Aorta (tissue), 5 donors: ENCODE measurements around the gene TMEM176A. TPM values are rescaled to one million over a fixed set of nuclear protein-coding genes. Genes with fewer than 3 reads are reported as not detected.
"Not testable (repeated sequence)": the region's sequence is repeated elsewhere in the genome, so short reads cannot be mapped to it uniquely, and the experiment has no call there.

Source experiments
- ATAC-seq: fragments of 200-7000 bp; cut with Tn5 transposase; one replicate; pipeline ENCODE4 v1.9.1; 2022; ENCODE audit warnings: moderate library complexity; ENCODE audit not compliant: low FRiP score
- DNase-seq, 2 donors: peaks; one replicate each; pipeline ENCODE4 v3.0.0-alpha.2; 2020
- H3K27ac ChIP-seq, 2 donors: one replicate each; pipeline ENCODE4 v1.5.1; 2013; ENCODE audit warnings: low read length in 2 of 2, mild to moderate bottlenecking in 2 of 2, moderate library complexity in 2 of 2, control low read depth in 1 of 2, inconsistent platforms in 1 of 2, low read depth in 1 of 2
- H3K27me3 ChIP-seq, 2 donors: one replicate each; pipeline ENCODE4 v1.6.1; 2013; ENCODE audit warnings: control low read depth in 1 of 2, low read length in 1 of 2, mild to moderate bottlenecking in 1 of 2, moderate library complexity in 1 of 2; ENCODE audit not compliant: insufficient read depth in 2 of 2, control insufficient read depth in 1 of 2
- H3K36me3 ChIP-seq, 2 donors: one replicate each; pipeline ENCODE4 v1.6.1; 2013; ENCODE audit warnings: control low read depth in 1 of 2, low read length in 1 of 2, mild to moderate bottlenecking in 1 of 2; ENCODE audit not compliant: insufficient read depth in 2 of 2, control insufficient read depth in 1 of 2
- H3K4me1 ChIP-seq, 2 donors: one replicate each; pipeline ENCODE4 v1.6.1; 2013; ENCODE audit warnings: low read length in 2 of 2, control low read depth in 1 of 2, mild to moderate bottlenecking in 1 of 2, moderate library complexity in 1 of 2; ENCODE audit not compliant: insufficient read depth in 2 of 2, control insufficient read depth in 1 of 2
- H3K4me3 ChIP-seq, 2 donors: one replicate each; pipeline ENCODE4 v1.5.1; 2013; ENCODE audit warnings: low read length in 2 of 2, control low read depth in 1 of 2, mild to moderate bottlenecking in 1 of 2
- H3K9me3 ChIP-seq: one replicate; pipeline ENCODE4 v1.6.1; 2013; ENCODE audit warnings: mild to moderate bottlenecking, low read length; ENCODE audit not compliant: control insufficient read depth
- WGBS, 2 donors: extraction: QIAGEN DNeasy Blood & Tissue Kit; methylation state at CpG; one replicate each; pipeline ENCODE4 v1.1.7; 2013; 5-methylcytosine and 5-hydroxymethylcytosine counted together
- intact Hi-C, 2 donors: fragments of 100-400 bp; cut with DNase I; formaldehyde crosslinking; loops; one replicate each; pipeline versions ENCODE4 v1.14.2 to v1.15.0; 2022
- polyA plus RNA-seq, 2 donors: library from polyadenylated mRNA; stranded (reverse); fragments of 200-250 nt; gene quantifications; one replicate each; pipeline ENCODE4 v1.2.3, GENCODE V29; 2013
- total RNA-seq, 2 donors: library from RNA; stranded (reverse); fragmentation: NEBNext Ultra II Directional; extraction: Animal tissue kit (Norgen Biotek cat#: 25700); gene quantifications; one replicate each; pipeline ENCODE4 v1.2.1, GENCODE V29; 2021
- donor health status: healthy with polysubstance abuse.
- donor health status: Bipolar disorder and iron deficiency.
- donor health status: DM: no; HTN: no; CAD: no.
- donor health status: DM: no; HTN: no; CAD: no.
- donor health status: DM: yes; HTN: yes; CAD: no.

The TMEM176A gene
- total and polyA plus RNA-seq, 4 donors = 3.7 to 77.7 (median 37.0) TPM

DNA sequence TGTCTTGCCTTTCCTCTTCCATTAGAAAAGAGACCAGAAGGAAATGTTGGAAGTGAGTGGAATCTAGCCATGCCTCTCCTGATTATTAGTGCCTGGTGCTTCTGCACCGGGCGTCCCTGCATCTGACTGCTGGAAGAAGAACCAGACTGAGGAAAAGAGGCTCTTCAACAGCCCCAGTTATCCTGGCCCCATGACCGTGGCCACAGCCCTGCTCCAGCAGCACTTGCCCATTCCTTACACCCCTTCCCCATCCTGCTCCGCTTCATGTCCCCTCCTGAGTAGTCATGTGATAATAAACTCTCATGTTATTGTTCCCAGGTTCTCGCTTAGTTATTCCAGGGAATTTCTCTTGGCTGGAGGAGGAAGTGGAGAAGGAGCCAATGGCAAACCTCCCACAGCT is 4.2 kb downstream of the TMEM176A start:
- intact Hi-C loops = no loop called here
- Histone ChIP-seq H3K9me3 (peaks cover 10% of the 10 kb centered on the region), H3K27ac (no peak overlapping the region), H3K4me1 (no peaks in the 10 kb centered on the region), H3K4me3 (no peak overlapping the region), H3K36me3 (no peaks in the 10 kb centered on the region), H3K27me3 (peaks cover 0 to 3% of the 10 kb centered on the region in 2 donors)
- DNase-seq (no peak), ATAC-seq (no peak)
- WGBS, 2 donors = 70 to 74% methylated on average over 5 of the region's 5 CpGs

DNA sequence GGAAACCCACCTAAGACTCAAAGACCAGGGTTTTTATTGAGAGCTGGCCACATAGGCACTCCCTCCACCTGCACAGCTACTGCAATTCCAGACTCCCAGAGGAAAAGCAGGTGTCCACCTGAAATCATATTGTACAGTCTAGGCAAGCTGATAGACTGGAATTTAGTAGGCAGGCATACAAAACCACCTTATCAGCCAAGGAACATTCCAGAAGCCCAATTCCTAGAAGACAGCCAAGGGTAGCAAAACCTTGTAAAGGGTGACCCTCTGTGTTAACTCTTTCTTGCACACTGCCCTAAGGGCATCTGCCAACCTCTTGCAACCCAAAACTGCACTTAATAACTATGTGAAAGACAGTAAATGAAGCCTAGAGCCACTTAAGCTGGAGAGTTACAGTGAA is 5.3 kb downstream of the TMEM176A start:
- Histone ChIP-seq H3K4me1 (no peaks in the 10 kb centered on the region), H3K9me3 (peaks cover 10% of the 10 kb centered on the region), H3K4me3 (no peak overlapping the region), H3K27me3 (peaks cover 0 to 2% of the 10 kb centered on the region in 2 donors), H3K27ac (no peak overlapping the region), H3K36me3 (no peaks in the 10 kb centered on the region)
- intact Hi-C loops = no loop called here
- ATAC-seq (no peak), DNase-seq (no peak)

DNA sequence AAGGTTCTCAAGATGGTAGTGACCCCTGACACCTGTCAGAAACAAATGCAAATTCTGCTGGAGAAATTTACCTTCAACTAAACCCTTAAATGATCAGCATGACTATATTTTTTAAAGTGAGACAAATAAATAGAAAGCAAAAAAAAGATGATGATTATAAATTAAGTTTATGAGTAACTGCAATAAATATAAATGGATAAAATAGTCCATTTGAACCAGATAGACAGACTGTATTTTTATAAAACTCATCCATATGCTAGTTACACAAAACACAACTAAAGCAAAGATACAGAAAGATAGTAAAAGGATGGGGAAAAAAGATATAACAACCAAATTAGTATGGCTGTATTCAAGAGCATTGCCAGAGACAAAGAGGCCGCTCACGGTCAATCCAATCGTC is 5.9 kb downstream of the TMEM176A start:
- no peaks in the 10 kb centered on the region for H3K36me3 ChIP-seq
- H3K4me3 ChIP-seq = no peak overlapping the region
- peaks cover 0 to 1% of the 10 kb centered on the region in 2 donors for H3K27me3 ChIP-seq
- no peaks in the 10 kb centered on the region for H3K4me1 ChIP-seq
- peaks cover 10% of the 10 kb centered on the region for H3K9me3 ChIP-seq
- intact Hi-C loops = no loop called here
- no peak overlapping the region for H3K27ac ChIP-seq
- WGBS, 2 donors = 97% methylated on average over 3 of the region's 3 CpGs
- DNase-seq (no peak), ATAC-seq (no peak)

DNA sequence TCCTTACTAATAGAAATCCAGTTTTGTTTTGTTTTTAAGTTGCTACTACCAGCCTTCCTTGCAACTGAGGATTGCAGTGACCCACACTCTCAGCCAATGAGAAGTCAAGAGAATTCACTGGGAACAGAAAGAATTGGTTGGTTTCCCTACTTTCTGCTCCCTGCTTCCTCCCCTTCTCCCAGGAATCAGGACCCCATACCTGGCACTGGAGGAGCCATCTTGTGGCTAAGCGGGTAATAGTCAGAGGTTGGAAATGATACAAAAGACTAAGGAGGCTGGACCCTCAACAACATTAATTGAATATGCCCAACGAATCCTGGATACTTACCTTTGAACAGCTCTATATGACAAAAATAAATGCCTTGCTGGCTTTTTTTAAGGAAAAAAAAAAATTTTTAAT is 6.3 kb downstream of the TMEM176A start:
- no peaks in the 10 kb centered on the region for H3K36me3 ChIP-seq
- intact Hi-C loops = no loop called here
- DNase-seq (no peak), ATAC-seq (no peak)
- H3K4me1 ChIP-seq = no peaks in the 10 kb centered on the region
- no peak overlapping the region for H3K4me3 ChIP-seq
- WGBS, 2 donors = 73 to 82% methylated on average over 2 of the region's 2 CpGs
- H3K27ac ChIP-seq = no peak overlapping the region
- peaks cover 10% of the 10 kb centered on the region for H3K9me3 ChIP-seq
- peaks cover 0 to 1% of the 10 kb centered on the region in 2 donors for H3K27me3 ChIP-seq

DNA sequence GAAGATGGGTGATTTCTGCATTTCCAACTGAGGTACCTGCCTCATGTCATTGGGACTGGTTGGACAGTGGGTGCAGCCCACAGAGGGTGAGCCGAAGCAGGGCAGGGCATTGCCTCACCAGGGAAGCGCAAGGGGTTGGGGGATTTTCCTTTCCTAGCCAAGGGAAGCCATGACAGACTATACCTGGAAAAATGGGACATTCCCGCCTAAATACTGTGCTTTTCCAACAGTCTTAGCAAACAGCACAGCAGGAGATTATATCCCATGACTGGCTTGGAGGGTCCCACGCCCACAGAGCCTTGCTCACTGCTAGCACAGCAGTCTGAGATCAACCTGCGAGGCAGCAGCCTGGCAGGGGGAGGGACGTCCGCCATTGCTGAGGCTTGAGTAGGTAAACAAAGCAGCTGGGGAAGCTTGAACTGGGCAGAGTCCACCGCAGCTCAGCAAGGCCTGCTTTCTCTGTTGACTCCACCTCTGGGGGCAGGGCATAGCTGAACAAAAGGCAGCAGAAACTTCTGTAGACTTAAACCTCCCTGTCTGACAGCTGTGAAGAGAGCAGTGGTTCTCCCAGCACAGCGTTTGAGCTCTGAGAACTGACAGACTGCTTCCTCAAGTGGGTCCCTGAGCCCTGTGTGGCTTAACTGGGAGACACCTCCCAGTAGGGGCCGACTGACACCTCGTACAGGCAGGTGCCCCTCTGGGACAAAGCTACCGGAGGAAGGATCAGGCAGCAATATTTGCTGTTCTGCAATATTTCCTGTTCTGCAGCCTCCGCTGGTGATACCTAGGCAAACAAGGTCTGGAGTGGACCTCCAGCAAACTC is 7.3 kb downstream of the TMEM176A start:
- intact Hi-C loops, ATAC-seq, H3K4me1 ChIP-seq, H3K4me3 ChIP-seq, H3K27me3 ChIP-seq, DNase-seq, H3K27ac ChIP-seq, H3K36me3 ChIP-seq: not testable (repeated sequence)
- WGBS, 2 donors = 70 to 77% methylated on average over 13 of the region's 13 CpGs
- peaks cover 10% of the 10 kb centered on the region for H3K9me3 ChIP-seq

DNA sequence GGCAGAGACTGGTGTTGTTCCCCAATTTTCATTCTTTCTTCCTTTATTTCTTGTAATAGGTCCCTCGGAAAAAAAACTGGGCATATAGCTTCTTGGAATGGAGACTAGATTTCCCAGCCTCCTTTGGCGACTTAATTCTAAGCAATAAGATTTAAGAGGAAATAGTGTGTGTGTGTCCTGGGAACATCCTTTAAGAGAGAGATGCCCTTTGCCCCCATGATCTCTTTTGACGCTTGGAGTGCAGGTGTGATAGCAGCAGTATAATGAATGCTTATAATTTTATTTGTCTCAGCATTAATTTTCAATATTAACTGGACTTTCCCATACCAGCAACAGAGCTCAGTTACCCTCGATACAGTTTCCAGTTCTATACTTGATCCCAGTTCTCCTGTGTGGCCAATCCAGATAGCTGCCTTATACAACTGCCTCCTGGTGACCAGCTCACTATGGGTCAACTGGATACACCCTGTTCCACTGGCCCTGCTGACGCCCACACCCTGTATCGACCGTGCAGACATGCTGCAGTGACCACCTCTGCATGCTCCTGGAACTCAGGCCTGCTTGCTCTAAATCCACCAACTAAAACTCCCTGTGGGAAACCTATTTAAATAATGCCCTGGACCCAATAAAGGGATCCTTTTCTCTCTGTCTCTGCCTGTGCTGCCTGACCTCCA is 13.9 kb downstream of the TMEM176A start:
- Histone ChIP-seq H3K4me1 (no peaks in the 10 kb centered on the region), H3K36me3 (no peaks in the 10 kb centered on the region), H3K9me3 (no peaks in the 10 kb centered on the region), H3K27ac (no peak overlapping the region), H3K4me3 (no peak overlapping the region), H3K27me3 (no peaks in the 10 kb centered on the region)
- ATAC-seq = no peak
- intact Hi-C loops = no loop called here
- no peak for DNase-seq
- 72 to 76% methylated on average over 7 of the region's 7 CpGs for WGBS, 2 donors

DNA sequence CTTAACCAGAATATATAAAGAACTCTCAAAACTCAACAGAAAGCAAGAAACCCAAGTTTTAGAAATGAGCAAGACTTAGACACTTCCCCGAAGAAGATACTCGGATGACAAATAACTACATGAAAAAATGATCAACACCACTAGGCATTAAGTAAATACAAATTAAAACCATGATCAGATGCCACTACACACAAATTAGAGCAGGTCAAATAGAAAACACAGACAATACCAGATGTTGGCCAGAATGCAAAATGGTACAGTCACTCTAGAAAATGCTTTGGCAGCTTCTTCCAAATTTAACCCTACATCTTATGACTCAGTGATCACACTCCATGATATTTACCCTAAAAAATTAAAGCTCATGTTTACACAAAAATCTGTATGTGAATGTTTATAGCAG is 18.4 kb downstream of the TMEM176A start:
- DNase-seq = no peak
- no peaks in the 10 kb centered on the region for H3K4me1 ChIP-seq
- WGBS, 2 donors = 94 to 98% methylated on average over 2 of the region's 2 CpGs
- intact Hi-C loops = no loop called here
- no peaks in the 10 kb centered on the region for H3K9me3 ChIP-seq
- H3K4me3 ChIP-seq = no peak overlapping the region
- H3K27me3 ChIP-seq = no peaks in the 10 kb centered on the region
- no peaks in the 10 kb centered on the region for H3K36me3 ChIP-seq
- no peak for ATAC-seq
- no peak overlapping the region for H3K27ac ChIP-seq

DNA sequence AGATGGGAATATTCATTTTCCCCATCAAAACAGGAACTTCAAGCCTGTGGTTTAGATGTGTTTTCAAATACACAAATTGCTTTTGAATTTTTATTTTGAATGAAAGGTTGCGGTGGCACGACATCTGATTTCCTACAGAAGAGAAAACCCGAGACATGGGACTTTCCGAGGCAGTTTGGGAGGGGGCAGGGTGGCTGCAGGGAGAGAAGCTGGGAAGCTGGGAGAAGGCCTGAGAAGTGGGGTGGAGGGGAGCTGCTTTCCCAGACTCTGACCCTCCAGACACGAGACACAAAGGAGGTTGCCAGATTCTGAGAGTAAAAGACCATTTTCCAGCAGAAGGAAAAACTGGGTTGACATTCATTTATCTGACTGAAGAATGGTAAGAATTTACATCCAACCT is 19.6 kb downstream of the TMEM176A start:
- no peak overlapping the region for H3K4me3 ChIP-seq
- 18 to 25% methylated on average over 5 of the region's 5 CpGs for WGBS, 2 donors
- no peaks in the 10 kb centered on the region for H3K4me1 ChIP-seq
- H3K27me3 ChIP-seq = no peaks in the 10 kb centered on the region
- no peak overlapping the region for H3K27ac ChIP-seq
- no peaks in the 10 kb centered on the region for H3K36me3 ChIP-seq
- intact Hi-C loops = no loop called here
- no peak for ATAC-seq
- no peak for DNase-seq
- H3K9me3 ChIP-seq = no peaks in the 10 kb centered on the region
